Activated gamma-delta T cell treated with Interleukin-2 at 50 U/mL for 16 hours (primary cell): ENCODE measurements around the gene HYDIN.
"Not testable (repeated sequence)": the region's sequence is repeated elsewhere in the genome, so short reads cannot be mapped to it uniquely, and the experiment has no call there.

ENCODE experiments used
- DNase-seq: peaks from one replicate; pipeline ENCODE4 v3.0.0-alpha.2; 2020

Gene HYDIN

DNA sequence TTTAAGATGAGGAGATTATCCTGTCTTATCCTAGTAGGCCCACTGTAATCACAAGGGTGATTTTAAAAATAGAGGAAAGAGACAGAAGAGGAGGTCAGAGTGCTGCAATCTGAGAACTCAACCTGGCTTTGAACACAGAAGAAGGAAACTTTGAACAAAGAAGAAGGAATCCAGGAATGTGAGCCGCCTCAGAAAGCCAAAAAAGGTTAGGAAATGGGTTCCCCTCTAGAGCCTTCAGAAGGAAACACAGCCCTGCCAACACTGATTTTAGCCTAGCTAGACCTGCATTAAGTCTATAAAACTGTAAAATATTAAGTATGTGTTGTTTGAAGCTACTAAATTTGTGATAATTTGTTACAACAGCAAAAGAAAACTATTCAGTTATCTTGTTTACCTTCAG, 149.7 kb downstream of the HYDIN start:
- DNase-seq = not testable (repeated sequence)

DNA sequence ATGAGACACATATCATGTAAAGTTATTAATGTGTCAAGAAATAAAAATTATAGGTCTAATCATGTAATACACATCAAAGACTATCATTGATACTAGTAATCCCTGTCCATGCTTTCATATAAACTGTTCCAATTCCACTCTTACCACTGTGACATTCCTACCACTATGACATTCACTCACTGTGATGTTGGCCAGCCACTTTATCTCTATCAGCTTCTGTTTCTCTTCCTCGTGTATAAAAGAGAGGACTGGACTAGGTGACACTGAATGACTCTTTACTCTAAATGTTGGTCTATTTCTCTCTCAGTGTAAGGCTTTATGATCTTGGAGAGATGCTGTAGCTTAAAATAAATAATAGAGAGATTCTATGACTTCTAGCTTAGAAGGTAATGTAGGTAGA, 150.3 kb downstream of the HYDIN start:
- not testable (repeated sequence) for DNase-seq

- not testable (repeated sequence) for DNase-seq
Observed at GRCh38 chr16:71070651-71071050, 159.9 kb downstream of the HYDIN start.

DNA sequence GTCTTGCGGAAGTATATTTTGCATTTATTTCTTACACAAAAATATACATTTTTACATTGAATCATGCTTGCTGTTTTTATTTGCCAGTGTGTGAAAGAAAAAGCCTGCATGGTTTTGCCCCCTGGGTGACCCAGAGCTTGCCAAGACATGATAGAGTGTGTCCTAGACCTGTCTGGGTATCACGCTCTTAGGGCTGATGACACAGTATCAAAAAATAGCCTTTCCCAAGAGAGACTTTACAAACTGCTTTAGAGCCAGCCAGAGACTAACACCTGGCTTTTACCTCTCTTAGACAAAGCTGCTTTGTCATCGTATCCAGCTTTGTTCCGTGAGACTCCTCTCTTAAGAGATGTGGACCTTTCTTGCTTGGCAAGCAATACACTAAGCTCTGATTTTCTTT, 160.7 kb downstream of the HYDIN start:
- DNase-seq = not testable (repeated sequence)

GRCh38 chr16:71053897-71054609, 176.5 kb downstream of the HYDIN start:
- DNase-seq = not testable (repeated sequence)

DNA sequence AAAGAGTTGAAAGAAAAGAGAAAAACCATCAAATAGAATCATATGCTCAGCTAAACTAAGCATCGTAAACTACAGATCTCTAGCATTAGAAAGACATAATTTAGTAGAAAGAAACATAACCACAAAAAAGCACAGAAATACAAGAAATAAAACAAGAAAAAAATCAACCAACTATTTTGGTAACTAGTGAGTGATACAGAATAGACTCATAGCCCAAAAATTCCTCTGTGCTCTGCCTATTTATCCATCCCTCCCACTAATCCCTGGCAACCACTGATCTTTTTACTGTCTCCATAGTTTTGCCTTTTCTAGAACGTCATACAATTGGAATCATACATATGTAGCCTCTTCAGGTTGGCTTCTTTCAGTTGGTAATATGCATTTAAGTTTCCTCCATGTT, 180.2 kb downstream of the HYDIN start:
- not testable (repeated sequence) for DNase-seq

DNA sequence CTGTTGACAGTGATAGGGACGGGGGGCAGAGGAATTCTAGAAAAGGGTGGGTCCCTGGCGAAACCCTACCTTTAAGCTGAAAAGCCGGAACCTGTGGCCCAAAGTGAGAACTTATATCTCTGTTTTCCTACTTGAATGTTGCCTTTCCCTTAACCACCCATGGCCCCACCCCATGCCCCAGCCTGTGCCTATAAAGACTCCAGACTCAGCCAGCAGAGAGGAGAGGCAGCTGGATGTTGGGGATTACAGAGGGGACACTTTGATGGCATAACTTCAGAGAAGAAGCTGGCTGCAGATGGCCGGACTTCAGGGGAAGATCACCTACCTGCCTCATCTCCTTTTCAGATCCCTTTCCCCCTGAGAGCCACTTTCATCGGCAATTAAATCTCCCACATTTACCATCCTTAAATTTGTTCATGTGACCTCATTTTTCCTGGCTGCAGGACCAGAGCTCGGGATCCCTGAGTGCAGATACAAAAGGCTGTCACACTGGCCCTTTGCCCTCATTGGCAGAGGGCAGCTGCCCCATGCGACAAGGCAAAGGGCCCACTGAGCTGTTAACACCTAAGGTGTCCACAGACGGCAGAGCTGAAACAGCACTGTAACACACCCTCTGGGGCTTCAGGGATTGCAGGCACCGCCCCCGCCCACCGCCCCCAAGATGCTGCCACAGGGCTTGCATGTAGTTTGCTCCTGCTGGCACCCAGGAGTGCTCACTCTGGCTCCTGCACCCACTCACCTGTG, 191.0 kb downstream of the HYDIN start:
- not testable (repeated sequence) for DNase-seq

DNA sequence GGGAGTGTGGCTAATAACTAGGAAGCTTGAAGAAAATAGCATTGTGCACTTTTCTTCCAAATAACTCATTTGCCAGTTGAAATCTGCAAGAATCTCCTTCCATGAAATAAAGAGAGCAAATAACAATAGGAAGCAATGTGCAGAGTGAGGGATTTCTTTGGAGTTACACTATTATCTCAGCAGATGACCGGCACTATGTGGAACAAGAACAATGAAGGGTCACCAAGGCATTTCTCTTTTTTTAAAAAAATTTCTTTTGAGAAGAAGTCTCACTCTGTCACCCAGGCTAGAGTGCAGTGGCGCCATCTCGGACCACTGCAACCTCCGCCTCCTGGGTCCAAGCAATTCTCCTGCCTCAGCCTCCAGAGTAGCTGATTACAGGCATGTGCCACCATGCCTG, 192.1 kb downstream of the HYDIN start:
- not testable (repeated sequence) for DNase-seq

GRCh38 chr16:71037987-71038386, 192.5 kb downstream of the HYDIN start:
- not testable (repeated sequence) for DNase-seq

GRCh38 chr16:71028032-71028727, 202.3 kb downstream of the HYDIN start:
- DNase-seq = not testable (repeated sequence)

- not testable (repeated sequence) for DNase-seq
Observed at GRCh38 chr16:71027511-71027910, 203.0 kb downstream of the HYDIN start.

GRCh38 chr16:71023851-71024439, 206.6 kb downstream of the HYDIN start:
- not testable (repeated sequence) for DNase-seq

- not testable (repeated sequence) for DNase-seq
Observed at GRCh38 chr16:71021961-71022537, 208.5 kb downstream of the HYDIN start.

DNA sequence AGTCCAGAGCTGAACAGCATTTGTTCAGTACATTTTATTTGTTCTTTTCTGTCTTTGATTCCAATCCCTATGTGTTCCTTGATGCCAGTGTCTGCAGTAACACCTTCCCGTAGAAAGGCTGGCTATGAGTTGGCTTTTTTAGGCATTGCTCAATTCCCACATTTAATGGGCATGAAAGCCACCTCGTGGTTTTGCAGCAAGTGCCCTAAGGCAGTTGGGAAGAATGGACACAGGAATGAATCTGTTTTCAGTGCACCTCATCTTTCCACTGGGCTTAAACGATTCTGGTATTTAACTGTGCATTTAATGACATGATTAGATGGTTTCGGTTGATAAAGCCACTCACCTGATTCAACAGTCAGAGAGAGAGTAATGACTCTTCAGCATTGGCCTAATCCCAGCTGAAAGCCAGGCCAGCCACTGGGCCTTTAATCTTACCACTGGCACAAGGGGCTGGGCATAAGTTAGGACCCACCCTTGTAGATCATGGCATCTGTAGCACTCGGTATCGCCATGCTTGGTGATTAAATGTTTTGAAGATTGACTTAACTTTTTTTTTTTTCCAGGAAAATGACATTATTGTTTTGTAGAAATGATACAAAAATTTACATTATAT, 211.3 kb downstream of the HYDIN start:
- DNase-seq = not testable (repeated sequence)

DNA sequence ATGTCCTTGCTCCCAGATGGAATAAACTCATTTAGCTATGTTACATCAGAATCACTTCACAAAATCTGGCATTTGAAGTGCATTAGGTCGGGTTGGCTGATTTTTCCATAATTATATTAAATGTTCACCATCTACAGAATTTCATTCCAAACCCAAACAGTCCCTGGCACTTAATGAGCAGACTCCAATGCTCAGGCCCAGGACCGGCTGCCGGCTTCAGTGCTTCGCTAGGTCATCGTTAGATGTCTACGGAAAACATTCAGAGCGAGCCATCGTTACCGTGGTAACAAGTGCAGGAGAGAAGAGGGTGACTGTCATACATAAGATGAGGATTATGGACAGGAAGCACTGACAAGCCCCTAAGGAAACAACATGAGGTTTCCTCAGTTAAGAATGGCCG, 215.1 kb downstream of the HYDIN start:
- DNase-seq = not testable (repeated sequence)

GRCh38 chr16:71009440-71010223, 220.9 kb downstream of the HYDIN start:
- DNase-seq = not testable (repeated sequence)

DNA sequence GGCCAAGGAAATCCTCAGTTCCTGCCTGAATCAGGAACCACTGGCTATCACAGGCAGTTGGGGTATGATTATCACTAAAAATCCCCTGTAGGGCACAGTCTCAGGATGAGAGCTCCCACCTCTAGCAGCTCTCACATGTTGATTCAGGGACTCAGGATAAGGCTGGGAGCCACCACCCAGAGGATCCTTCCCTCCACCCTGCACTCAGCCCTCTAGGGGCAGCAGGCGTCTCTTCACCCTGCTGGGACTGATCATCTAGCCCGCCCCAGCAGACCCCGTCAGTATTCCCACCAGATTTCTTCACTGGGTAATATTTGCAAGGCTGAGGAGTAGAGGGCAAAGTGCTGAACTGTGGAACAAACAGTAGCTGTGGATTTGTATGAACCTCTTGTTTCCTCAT, 224.0 kb downstream of the HYDIN start:
- not testable (repeated sequence) for DNase-seq

- DNase-seq = not testable (repeated sequence)
Observed at GRCh38 chr16:70999735-71000134, 230.8 kb downstream of the HYDIN start.

DNA sequence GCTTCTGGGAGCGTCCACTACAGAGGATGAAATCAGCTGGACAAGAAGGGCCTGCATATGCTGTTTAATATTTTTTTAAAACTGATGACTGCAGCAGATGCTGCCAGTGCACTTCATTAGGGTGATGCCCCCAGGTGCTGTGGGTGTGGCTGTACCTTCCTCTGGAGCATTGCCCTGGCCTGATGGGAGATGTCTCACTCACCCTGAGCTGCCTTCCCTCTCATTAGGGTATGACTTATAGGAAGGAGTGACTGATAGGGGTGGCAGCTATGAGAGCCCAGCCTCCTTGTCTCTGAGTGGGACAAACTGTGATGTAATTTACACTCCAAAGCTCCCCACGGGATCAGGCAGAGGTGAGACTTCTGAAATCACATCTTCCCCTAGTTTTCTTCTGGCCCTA, 234.7 kb downstream of the HYDIN start:
- not testable (repeated sequence) for DNase-seq

GRCh38 chr16:70992511-70992910, 238.0 kb downstream of the HYDIN start:
- DNase-seq = not testable (repeated sequence)

DNA sequence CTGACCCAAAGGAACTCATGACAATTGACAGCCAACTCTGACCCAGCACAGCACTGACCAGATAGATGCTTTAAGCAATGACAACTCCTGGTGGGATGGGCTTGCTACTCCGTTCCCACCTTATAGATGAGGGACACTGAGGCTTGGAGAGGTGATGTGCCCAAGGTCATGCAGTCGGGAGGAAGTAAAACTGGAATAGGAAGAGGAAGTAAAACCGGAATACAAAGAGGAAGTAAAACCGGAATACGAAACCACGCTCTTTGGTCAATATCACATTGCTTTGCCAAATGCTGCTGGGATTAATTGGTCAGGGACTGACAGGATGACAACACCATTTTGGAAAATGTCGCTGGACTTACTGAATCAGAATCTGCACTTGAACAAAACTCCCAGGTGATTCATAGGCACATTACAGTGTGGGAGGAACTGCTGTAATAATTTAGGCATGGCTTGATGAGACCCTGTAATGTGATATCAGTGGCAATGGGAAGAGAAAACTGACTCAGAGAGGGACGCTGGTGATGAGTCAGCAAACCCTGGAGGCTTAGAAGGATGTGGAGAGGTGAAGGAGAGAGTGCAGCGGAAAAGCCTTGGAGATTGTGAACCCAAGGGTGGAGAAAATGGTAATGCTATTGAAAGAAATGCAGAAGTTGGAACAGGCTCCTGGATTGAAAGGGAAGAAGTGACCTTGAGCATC, 243.4 kb downstream of the HYDIN start:
- DNase-seq = not testable (repeated sequence)
